Muscle layer of colon (tissue), 2 donors: Measurements from ENCODE around the gene USP19.
A peak's percentile ranks its signal among the peaks of the same experiment; 100 is the strongest.

Experiments used
- H3K27ac ChIP-seq: one replicate; pipeline ENCODE4 v1.7.0; 2013; ENCODE audit warnings: low read depth, mild to moderate bottlenecking, low read length, moderate library complexity
- H3K27me3 ChIP-seq, 2 donors: one replicate each; pipeline ENCODE4 v1.7.0; 2013; ENCODE audit warnings: low read length in 2 of 2, mild to moderate bottlenecking in 2 of 2; ENCODE audit not compliant: insufficient read depth in 2 of 2, control insufficient read depth in 1 of 2
- H3K36me3 ChIP-seq: one replicate; pipeline ENCODE4 v1.7.0; 2013; ENCODE audit warnings: mild to moderate bottlenecking, low read length; ENCODE audit not compliant: insufficient read depth
- H3K4me1 ChIP-seq: one replicate; pipeline ENCODE4 v1.7.0; 2013; ENCODE audit warnings: mild to moderate bottlenecking, low read length; ENCODE audit not compliant: insufficient read depth
- H3K4me3 ChIP-seq, 2 donors: one replicate each; pipeline ENCODE4 v1.7.0; 2013; ENCODE audit warnings: low read length in 2 of 2, low read depth in 1 of 2, mild to moderate bottlenecking in 1 of 2, moderate library complexity in 1 of 2
- H3K9ac ChIP-seq: one replicate; pipeline ENCODE4 v1.7.0; 2013; ENCODE audit warnings: low read length
- H3K9me3 ChIP-seq: one replicate; pipeline ENCODE4 v1.7.0; 2013; ENCODE audit warnings: mild to moderate bottlenecking, low read length
- donor health status: abdominal sarcoma.
- donor health status: Adenocarcinoma of cecum.

USP19 gene

GRCh38 chr3:49119439-49119838 is 1.2 kb downstream of the USP19 start:
- Histone ChIP-seq H3K36me3 (peaks cover 80% of the 10 kb centered on the region), H3K4me1 (peaks cover 18% of the 10 kb centered on the region), H3K27ac (peak overlapping the region; percentile 95), H3K27me3 (no peaks in the 10 kb centered on the region), H3K9ac (peak overlapping the region; percentile 97), H3K4me3 (peak overlapping the region; percentile 79 to 91), H3K9me3 (no peaks in the 10 kb centered on the region)

GRCh38 chr3:49119036-49119435 is 1.6 kb downstream of the USP19 start:
- no peaks in the 10 kb centered on the region for H3K27me3 ChIP-seq
- H3K36me3 ChIP-seq, result peaks cover 80% of the 10 kb centered on the region
- H3K9me3 ChIP-seq, result no peaks in the 10 kb centered on the region
- H3K4me1 ChIP-seq, result peaks cover 18% of the 10 kb centered on the region
- peak overlapping the region; percentile 97 for H3K9ac ChIP-seq
- H3K4me3 ChIP-seq, result peak overlapping the region in 1 of 2 donors; percentile 91
- no peak overlapping the region for H3K27ac ChIP-seq

- Histone ChIP-seq H3K27me3 (no peaks in the 10 kb centered on the region), H3K9me3 (no peaks in the 10 kb centered on the region), H3K4me3 (no peak overlapping the region), H3K27ac (no peak overlapping the region), H3K9ac (no peak overlapping the region), H3K4me1 (no peaks in the 10 kb centered on the region), H3K36me3 (peaks cover 93% of the 10 kb centered on the region)
Measured at GRCh38 chr3:49112262-49112661, 8.4 kb downstream of the USP19 start.

- Histone ChIP-seq H3K27me3 (no peaks in the 10 kb centered on the region), H3K4me1 (no peaks in the 10 kb centered on the region), H3K9ac (no peak overlapping the region), H3K4me3 (no peak overlapping the region), H3K9me3 (no peaks in the 10 kb centered on the region), H3K36me3 (peaks cover 86% of the 10 kb centered on the region), H3K27ac (no peak overlapping the region)
Measured at GRCh38 chr3:49111347-49111746, 9.3 kb downstream of the USP19 start.

GRCh38 chr3:49110780-49111179 is 9.8 kb downstream of the USP19 start:
- Histone ChIP-seq H3K36me3 (peaks cover 80% of the 10 kb centered on the region), H3K9me3 (no peaks in the 10 kb centered on the region), H3K4me3 (no peak overlapping the region), H3K4me1 (no peaks in the 10 kb centered on the region), H3K27ac (no peak overlapping the region), H3K27me3 (no peaks in the 10 kb centered on the region), H3K9ac (no peak overlapping the region)

GRCh38 chr3:49108346-49108745 is 12.3 kb downstream of the USP19 start:
- Histone ChIP-seq H3K4me3 (no peak overlapping the region), H3K4me1 (peaks cover 15% of the 10 kb centered on the region), H3K27ac (no peak overlapping the region), H3K9ac (no peak overlapping the region), H3K9me3 (no peaks in the 10 kb centered on the region), H3K36me3 (peaks cover 60% of the 10 kb centered on the region), H3K27me3 (no peaks in the 10 kb centered on the region)

DNA sequence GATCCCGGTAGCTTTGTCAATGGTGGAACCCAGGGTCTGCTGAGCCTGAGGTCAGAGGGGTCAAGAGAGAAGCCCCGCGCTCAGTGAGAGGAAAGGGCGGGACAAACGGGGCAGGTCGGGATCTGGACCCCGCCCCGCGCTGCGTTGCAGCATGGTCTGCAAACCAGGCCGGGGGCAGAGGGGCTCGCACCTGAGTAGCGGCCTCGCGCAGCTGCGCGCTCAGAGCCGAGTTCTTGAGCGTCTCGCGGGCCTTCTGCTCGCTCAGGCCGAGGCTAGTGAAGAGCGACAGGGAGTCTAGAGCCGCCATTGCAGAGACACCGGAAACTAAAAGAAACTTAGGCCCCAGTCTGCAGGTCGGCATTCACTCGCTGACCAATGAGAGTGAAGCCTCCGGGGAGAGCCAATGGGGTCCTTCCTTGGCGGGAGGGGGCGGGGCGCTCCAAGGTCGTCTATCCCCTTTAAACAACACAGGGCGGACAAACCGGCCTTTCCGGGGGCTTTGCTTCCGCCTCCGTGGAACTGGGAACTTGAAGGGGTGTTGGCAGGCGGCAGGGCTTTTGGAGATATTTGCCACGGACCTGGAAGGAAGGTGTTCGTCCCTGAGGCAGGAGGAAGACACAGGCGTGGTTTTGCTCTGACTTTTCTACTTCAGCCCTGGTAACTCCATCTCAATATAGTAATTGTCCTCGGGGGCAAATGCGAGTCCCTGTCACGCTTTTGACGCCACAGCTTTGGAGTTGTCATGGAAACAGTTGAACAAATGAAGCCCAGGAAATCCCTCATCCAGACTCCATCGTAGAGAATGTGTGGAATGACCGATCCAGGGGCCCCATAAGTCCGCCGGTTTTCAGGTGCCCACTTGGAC is 16.0 kb downstream of the USP19 start, which contains the start of gene QARS1:
QARS1 (minus strand) TSS at position 331 of the 865 bp plus-strand sequence; CDS start at position 307, 24 bp downstream.
- Histone ChIP-seq H3K9ac (peak within 1 kb of the TSS; percentile 76), H3K27ac (peak within 1 kb of the TSS; percentile 91), H3K27me3 (no peaks in the 10 kb centered on the region), H3K36me3 (peaks cover 63% of the 10 kb centered on the region), H3K4me3 (peak within 1 kb of the TSS; percentile 88 to 91), H3K9me3 (no peaks in the 10 kb centered on the region), H3K4me1 (peaks cover 19% of the 10 kb centered on the region)

DNA sequence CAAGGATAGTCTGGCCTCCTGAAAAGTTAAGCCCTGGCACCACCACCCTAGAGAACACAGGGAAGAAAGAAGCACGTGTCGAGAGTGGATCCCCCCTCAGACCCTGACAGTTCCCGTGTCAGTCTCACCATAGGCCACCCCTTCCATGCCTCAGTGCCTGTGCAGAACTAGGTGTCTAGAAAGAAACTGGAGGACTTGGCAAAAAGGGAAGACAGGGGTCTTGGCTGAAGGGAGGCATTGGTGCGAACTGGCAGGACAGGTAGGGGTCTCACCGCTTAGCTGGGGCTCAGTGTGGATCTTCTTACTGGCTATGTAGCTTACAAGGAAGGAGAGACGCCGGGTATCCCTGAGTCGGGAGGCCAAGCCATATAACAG is 16.6 kb downstream of the USP19 start:
- H3K36me3 ChIP-seq, result peaks cover 63% of the 10 kb centered on the region
- H3K4me1 ChIP-seq, result peaks cover 19% of the 10 kb centered on the region
- H3K9me3 ChIP-seq, result no peaks in the 10 kb centered on the region
- peak overlapping the region; percentile 91 for H3K27ac ChIP-seq
- peak overlapping the region; percentile 88 to 91 for H3K4me3 ChIP-seq
- no peaks in the 10 kb centered on the region for H3K27me3 ChIP-seq
- peak overlapping the region; percentile 76 for H3K9ac ChIP-seq

- no peaks in the 10 kb centered on the region for H3K27me3 ChIP-seq
- H3K9ac ChIP-seq, result no peak overlapping the region
- H3K36me3 ChIP-seq, result peaks cover 59% of the 10 kb centered on the region
- H3K4me3 ChIP-seq, result no peak overlapping the region
- H3K4me1 ChIP-seq, result peaks cover 14% of the 10 kb centered on the region
- H3K9me3 ChIP-seq, result no peaks in the 10 kb centered on the region
- H3K27ac ChIP-seq, result no peak overlapping the region
Measured at GRCh38 chr3:49100046-49100615, 20.5 kb downstream of the USP19 start.

GRCh38 chr3:49098910-49099630 is 21.6 kb downstream of the USP19 start:
- peaks cover 17% of the 10 kb centered on the region for H3K4me1 ChIP-seq
- no peak overlapping the region for H3K27ac ChIP-seq
- H3K9ac ChIP-seq, result no peak overlapping the region
- H3K9me3 ChIP-seq, result no peaks in the 10 kb centered on the region
- peaks cover 59% of the 10 kb centered on the region for H3K36me3 ChIP-seq
- H3K4me3 ChIP-seq, result no peak overlapping the region
- H3K27me3 ChIP-seq, result no peaks in the 10 kb centered on the region

DNA sequence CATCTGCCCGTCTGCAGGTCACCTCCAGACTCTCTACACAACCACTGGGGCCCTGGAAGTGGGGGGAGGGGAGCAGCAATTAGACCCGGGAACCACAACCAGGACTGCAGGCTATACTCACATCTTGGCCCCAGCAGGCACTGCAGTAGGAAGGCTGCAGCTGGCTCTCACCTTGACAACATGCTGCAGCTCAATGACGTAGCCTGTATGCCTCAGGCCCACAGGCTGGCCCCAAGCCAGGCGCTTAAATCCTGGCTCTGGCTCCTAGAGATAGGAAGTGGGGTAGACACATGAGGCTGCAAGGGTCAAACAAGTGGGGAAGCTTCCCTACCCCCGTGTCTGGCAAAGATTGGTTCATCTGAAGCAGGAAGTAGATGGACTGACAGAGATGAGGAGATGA is 22.2 kb downstream of the USP19 start:
- Histone ChIP-seq H3K9ac (no peak overlapping the region), H3K36me3 (peaks cover 58% of the 10 kb centered on the region), H3K4me1 (peaks cover 11% of the 10 kb centered on the region), H3K9me3 (no peaks in the 10 kb centered on the region), H3K4me3 (no peak overlapping the region), H3K27ac (no peak overlapping the region), H3K27me3 (no peaks in the 10 kb centered on the region)
